Heart left ventricle (tissue), 16 donors: ENCODE measurements around the gene SCN5A. TPM values are rescaled to one million over a fixed set of nuclear protein-coding genes. Genes with fewer than 3 reads are reported as not detected.

Source experiments
- ATAC-seq, 4 donors: fragments of 200-7000 bp; cut with Tn5 transposase; one replicate each; pipeline ENCODE4 v1.9.1; 2020 to 2022; ENCODE audit warnings: moderate library complexity in 4 of 4, mild to moderate bottlenecking in 3 of 4, moderate number of reproducible peaks in 1 of 4
- DNase-seq, 5 donors: peaks; one replicate each; pipeline ENCODE4 v3.0.0-alpha.2; 2020
- H3K27ac ChIP-seq, 12 donors: fragments of 200-600 bp; sonication (generic) in 4 of 12; one replicate each; pipeline versions ENCODE4 v1.5.0 to v1.8.0; 2016 to 2022; ENCODE audit warnings: mild to moderate bottlenecking in 2 of 12
- H3K27me3 ChIP-seq, 9 donors: fragments of 200-600 bp; sonication (generic) in 2 of 9; one replicate each; pipeline versions ENCODE4 v1.5.1 to v1.8.0; 2016 to 2022; ENCODE audit warnings: mild to moderate bottlenecking in 3 of 9
- H3K36me3 ChIP-seq, 9 donors: fragments of 200-600 bp; sonication (generic) in 2 of 9; one replicate each; pipeline versions ENCODE4 v1.5.0 to v1.8.0; 2018 to 2022; ENCODE audit warnings: mild to moderate bottlenecking in 2 of 9
- H3K4me1 ChIP-seq, 12 donors: fragments of 200-600 bp; sonication (generic) in 4 of 12; one replicate each; pipeline versions ENCODE4 v1.5.0 to v1.8.0; 2016 to 2022; ENCODE audit warnings: mild to moderate bottlenecking in 3 of 12
- H3K4me3 ChIP-seq, 12 donors: fragments of 200-600 bp; sonication (generic) in 4 of 12; one replicate each; pipeline versions ENCODE4 v1.5.0 to v1.8.0; 2017 to 2022; ENCODE audit warnings: mild to moderate bottlenecking in 9 of 12, moderate library complexity in 4 of 12
- H3K9me3 ChIP-seq, 12 donors: fragments of 200-600 bp; sonication (generic) in 4 of 12; one replicate each; pipeline versions ENCODE4 v1.5.0 to v1.8.0; 2016 to 2022; ENCODE audit warnings: mild to moderate bottlenecking in 1 of 12
- POLR2A ChIP-seq, 2 donors: fragments of 450-650 bp; IDR thresholded peaks; one replicate each; pipeline ENCODE4 v1.6.1; 2017; ENCODE audit warnings: antibody characterized with exemption in 2 of 2, mild to moderate bottlenecking in 2 of 2, moderate library complexity in 2 of 2
- whole genome bisulfite sequencing, 4 donors: extraction: QIAGEN DNeasy Blood & Tissue Kit in 2 of 4; methylation state at CpG; one replicate each; pipeline versions ENCODE4 v1.1.5 to v1.1.7; 2013 to 2018; 5-methylcytosine and 5-hydroxymethylcytosine counted together
- intact Hi-C, 10 donors: fragments of 100-400 bp; cut with DNase I; formaldehyde crosslinking; loops; one replicate each; pipeline versions ENCODE4 v1.11.1 to v1.14.2; 2022
- polyA plus RNA-seq, 2 donors: library from polyadenylated mRNA; stranded (reverse); fragments of 200-250 nt; gene quantifications; one replicate each; pipeline ENCODE4 v1.2.3, GENCODE V29; 2013
- total RNA-seq, 9 donors: library from RNA; depleted of rRNA in 2 of 9; stranded (reverse); fragments of >200 nt in 2 of 9; fragmentation: NEBNext Ultra II Directional in 3 of 9; extraction: Animal tissue kit (Norgen Biotek cat#: 25700) in 3 of 9; gene quantifications; one replicate each; pipeline versions ENCODE4 v1.1.0 to v1.2.4, GENCODE V29; 2016 to 2023
- TF ChIP-seq, protein P1 (sequence below), 12 donors: fragments of 200-600 bp; sonication (generic) in 4 of 12; IDR thresholded peaks; one replicate each; pipeline versions ENCODE4 v1.5.0 to v1.8.0; 2018 to 2022; ENCODE audit warnings: antibody characterized with exemption in 12 of 12, mild to moderate bottlenecking in 5 of 12
- donor health status: ischemic (EF 13 %, LVEDD 7.1; RV severe dilation, severe dysfunction).
- donor health status: healthy with polysubstance abuse.
- donor health status: DM: no; HTN: yes; CAD: no.
- donor health status: DM: no; HTN: no; CAD: no.
- donor health status: ischemic (EF 25% LVEDD 6.9; RV normal size, moderate dysfunction).
- donor health status: ischemic (EF 25% LVEDD 5.7; RV mildly dilated, moderate dysfunction).
- donor health status: healthy.
- donor health status: DM: yes; HTN: yes; CAD: no.
- donor health status: ischemic (EF 35%, LVEDD 5.7; RV mildly dilated, moderate dysfunction).
- donor health status: nonischemic (EF 11% LVEDD 7.7; RV severe dilation, severe dysfunction).
- donor health status: DM: yes; HTN: yes; CAD: no.
- donor health status: PGD.
- donor health status: ischemic (EF 29% LVEDD 5.4; RV normal size, mild dysfunction).
- donor health status: nonischemic (EF 23%, LVEDD 6.1; RV moderate dilation, normal function).

The SCN5A gene
- total and polyA plus RNA-seq, 11 donors: 88.4 to 242 (median 173) TPM

GRCh38 chr3:38616658-38617057 lies 32.8 kb downstream of the SCN5A start:
- Histone ChIP-seq H3K27me3 (no peaks in the 10 kb centered on the region), H3K27ac (peak overlapping the region; percentile 37 to 95 (median 78)), H3K4me1 (peaks cover 0 to 61% (median 31%) of the 10 kb centered on the region in 12 donors), H3K9me3 (no peaks in the 10 kb centered on the region), H3K4me3 (no peak overlapping the region), H3K36me3 (peaks cover 0 to 37% (median 0%) of the 10 kb centered on the region in 9 donors)
- no peak for TF ChIP-seq POLR2A (IDR thresholded peaks at IDR 0.05)
- TF ChIP-seq, protein P1, sequence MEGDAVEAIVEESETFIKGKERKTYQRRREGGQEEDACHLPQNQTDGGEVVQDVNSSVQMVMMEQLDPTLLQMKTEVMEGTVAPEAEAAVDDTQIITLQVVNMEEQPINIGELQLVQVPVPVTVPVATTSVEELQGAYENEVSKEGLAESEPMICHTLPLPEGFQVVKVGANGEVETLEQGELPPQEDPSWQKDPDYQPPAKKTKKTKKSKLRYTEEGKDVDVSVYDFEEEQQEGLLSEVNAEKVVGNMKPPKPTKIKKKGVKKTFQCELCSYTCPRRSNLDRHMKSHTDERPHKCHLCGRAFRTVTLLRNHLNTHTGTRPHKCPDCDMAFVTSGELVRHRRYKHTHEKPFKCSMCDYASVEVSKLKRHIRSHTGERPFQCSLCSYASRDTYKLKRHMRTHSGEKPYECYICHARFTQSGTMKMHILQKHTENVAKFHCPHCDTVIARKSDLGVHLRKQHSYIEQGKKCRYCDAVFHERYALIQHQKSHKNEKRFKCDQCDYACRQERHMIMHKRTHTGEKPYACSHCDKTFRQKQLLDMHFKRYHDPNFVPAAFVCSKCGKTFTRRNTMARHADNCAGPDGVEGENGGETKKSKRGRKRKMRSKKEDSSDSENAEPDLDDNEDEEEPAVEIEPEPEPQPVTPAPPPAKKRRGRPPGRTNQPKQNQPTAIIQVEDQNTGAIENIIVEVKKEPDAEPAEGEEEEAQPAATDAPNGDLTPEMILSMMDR (IDR thresholded peaks at IDR 0.05): no peak
- ATAC-seq (no peak), DNase-seq (no peak)
- 12 to 30% (median 20%) methylated on average over 2 of the region's 2 CpGs for WGBS, 4 donors
- intact Hi-C loops: loop anchor here in 1 of 10 donors (2.0 kb wide), 1 partner anchor 28 kb away; no protein-coding TSS in a partner anchor

- 0 to 20% (median 14%) methylated on average over 1 of the region's 1 CpG for WGBS, 4 donors
Observed at GRCh38 chr3:38616111-38616510, 33.4 kb downstream of the SCN5A start.

DNA sequence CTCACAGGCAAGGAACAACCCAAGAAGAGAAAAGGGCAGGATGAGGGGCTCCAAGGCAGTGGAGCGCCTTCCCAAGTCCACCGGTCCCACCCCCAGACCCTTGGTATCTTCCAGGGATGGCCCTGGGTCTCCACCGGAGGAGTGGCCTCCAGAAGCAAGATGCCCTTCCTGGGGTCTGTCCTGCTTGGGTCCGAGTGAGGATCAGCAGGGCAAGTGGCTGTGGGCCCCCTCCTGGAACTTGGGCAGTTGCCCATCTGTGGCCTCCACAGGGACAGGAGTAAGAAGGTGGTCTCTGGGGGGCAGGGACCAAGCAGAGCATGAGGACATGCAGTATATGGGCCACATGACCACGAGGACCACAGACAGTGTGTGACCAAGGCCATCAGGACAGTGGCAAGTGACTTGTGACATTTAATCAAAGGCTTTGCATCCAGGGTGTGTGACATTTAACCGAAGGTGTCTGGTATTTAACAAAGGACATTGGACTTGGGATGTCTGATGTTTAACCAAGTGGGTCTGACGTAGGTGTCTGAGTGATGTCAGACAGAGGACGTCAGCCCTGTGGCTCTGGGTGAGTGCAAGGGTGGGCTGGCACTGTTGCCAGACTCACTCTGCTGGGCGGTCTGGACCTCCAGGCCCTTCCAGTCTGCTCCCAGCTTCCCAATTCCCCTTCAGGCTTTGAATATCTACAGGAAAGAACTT lies 34.7 kb downstream of the SCN5A start:
- peaks cover 0 to 30% (median 0%) of the 10 kb centered on the region in 9 donors for H3K36me3 ChIP-seq
- no peaks in the 10 kb centered on the region for H3K9me3 ChIP-seq
- peaks cover 0 to 61% (median 31%) of the 10 kb centered on the region in 12 donors for H3K4me1 ChIP-seq
- WGBS, 4 donors: 67 to 74% (median 71%) methylated on average over 8 to 9 of the region's 9 CpGs
- no peaks in the 10 kb centered on the region for H3K27me3 ChIP-seq
- peak overlapping the region; percentile 38 to 95 (median 78) for H3K27ac ChIP-seq
- no peak overlapping the region for H3K4me3 ChIP-seq
- DNase-seq (peak in 1 of 5 donors; percentile 83), ATAC-seq (peak; percentile 5 to 78 (median 55))
- TF ChIP-seq, protein P1 (IDR thresholded peaks at IDR 0.05): no peak
- no peak for TF ChIP-seq POLR2A (IDR thresholded peaks at IDR 0.05)
- intact Hi-C loops: loop anchor here in 2 of 10 donors (2.0 kb wide), 2 partner anchors 30 to 34 kb away; partner anchors contain the start of gene SCN5A (in 1 of the 2)

More at GRCh38 chr3:38616111-38616510, 33.4 kb downstream of the SCN5A start:
- no peak overlapping the region for H3K4me3 ChIP-seq
- peaks cover 0 to 61% (median 31%) of the 10 kb centered on the region in 12 donors for H3K4me1 ChIP-seq
- DNase-seq (peak in 4 of 5 donors; percentile 64 to 84 (median 73)), ATAC-seq (peak; percentile 76 to 94 (median 84))
- intact Hi-C loops: loop anchor here in 1 of 10 donors (2.0 kb wide), 1 partner anchor 29 kb away; no protein-coding TSS in a partner anchor
- TF ChIP-seq, protein P1 (IDR thresholded peaks at IDR 0.05): peak in 1 of 12 donors; percentile 7
- TF ChIP-seq POLR2A (IDR thresholded peaks at IDR 0.05): no peak
- H3K27ac ChIP-seq: peak overlapping the region; percentile 37 to 95 (median 78)
- no peaks in the 10 kb centered on the region for H3K9me3 ChIP-seq
- peaks cover 0 to 37% (median 0%) of the 10 kb centered on the region in 9 donors for H3K36me3 ChIP-seq
- H3K27me3 ChIP-seq: no peaks in the 10 kb centered on the region

- peaks cover 0 to 57% (median 31%) of the 10 kb centered on the region in 12 donors for H3K4me1 ChIP-seq
- intact Hi-C loops: loop anchor here in 2 of 10 donors (2.0 kb wide), 2 partner anchors 31 to 35 kb away; partner anchors contain the start of gene SCN5A (in 1 of the 2)
- TF ChIP-seq POLR2A (IDR thresholded peaks at IDR 0.05): no peak
- TF ChIP-seq, protein P1 (IDR thresholded peaks at IDR 0.05): no peak
- peak overlapping the region in 8 of 12 donors; percentile 53 to 95 (median 86) for H3K27ac ChIP-seq
- no peak for DNase-seq
- no peak overlapping the region for H3K4me3 ChIP-seq
- no peaks in the 10 kb centered on the region for H3K9me3 ChIP-seq
- H3K27me3 ChIP-seq: no peaks in the 10 kb centered on the region
- H3K36me3 ChIP-seq: peaks cover 0 to 29% (median 3%) of the 10 kb centered on the region in 9 donors
- ATAC-seq: no peak
- 78 to 84% (median 81%) methylated on average over 6 to 7 of the region's 7 CpGs for WGBS, 4 donors
Observed at GRCh38 chr3:38614091-38614490, 35.4 kb downstream of the SCN5A start.
